Fibroblast of skin of left biceps (primary cell): ENCODE results near the gene VPS41.
"Not testable (repeated sequence)": the region's sequence is repeated elsewhere in the genome, so short reads cannot be mapped to it uniquely, and the experiment has no call there.

Experiments used
- DNase-seq, 2 experiments: peaks; one replicate each; pipeline ENCODE4 v3.0.0-alpha.2; 2013; ENCODE audit warnings: low read depth in 2 of 2

The VPS41 gene

GRCh38 chr7:38908759-38909335 is at the start of gene VPS41:
Gene VPS41 (minus strand): TSS chr7:38909191. CDS start chr7:38909174, 17 bp downstream.
- DNase-seq: peak in 1 of 2 experiments; percentile 24

- no peak for DNase-seq
Observed at GRCh38 chr7:38955892-38956291, 46.9 kb upstream of the VPS41 start.

GRCh38 chr7:38953971-38954370 is 45.0 kb upstream of the VPS41 start:
- no peak for DNase-seq

- no peak for DNase-seq
Observed at GRCh38 chr7:38953227-38953626, 44.2 kb upstream of the VPS41 start.

- DNase-seq: no peak
Observed at GRCh38 chr7:38951213-38951612, 42.2 kb upstream of the VPS41 start.

- DNase-seq: no peak
Observed at GRCh38 chr7:38950309-38950708, 41.3 kb upstream of the VPS41 start.

- not testable (repeated sequence) for DNase-seq
Observed at GRCh38 chr7:38947541-38947940, 38.5 kb upstream of the VPS41 start.

GRCh38 chr7:38942431-38943051 is 33.5 kb upstream of the VPS41 start:
- no peak for DNase-seq

GRCh38 chr7:38940774-38941173 is 31.8 kb upstream of the VPS41 start:
- no peak for DNase-seq

- DNase-seq: no peak
Observed at GRCh38 chr7:38938589-38938988, 29.6 kb upstream of the VPS41 start.

- DNase-seq: no peak
Observed at GRCh38 chr7:38938001-38938485, 29.1 kb upstream of the VPS41 start.

- DNase-seq: no peak
Observed at GRCh38 chr7:38936641-38937040, 27.6 kb upstream of the VPS41 start.

GRCh38 chr7:38934536-38934935 is 25.5 kb upstream of the VPS41 start:
- DNase-seq: no peak

- DNase-seq: no peak
Observed at GRCh38 chr7:38934051-38934450, 25.1 kb upstream of the VPS41 start.

- peak in 1 of 2 experiments; percentile 3 for DNase-seq
Observed at GRCh38 chr7:38932509-38933168, 23.6 kb upstream of the VPS41 start.

- peak in 1 of 2 experiments; percentile 3 for DNase-seq
Observed at GRCh38 chr7:38929460-38930171, 20.6 kb upstream of the VPS41 start.

GRCh38 chr7:38928506-38928905 is 19.5 kb upstream of the VPS41 start:
- no peak for DNase-seq

- no peak for DNase-seq
Observed at GRCh38 chr7:38927751-38928150, 18.8 kb upstream of the VPS41 start.

- no peak for DNase-seq
Observed at GRCh38 chr7:38920731-38921130, 11.7 kb upstream of the VPS41 start.

GRCh38 chr7:38916396-38916795 is 7.4 kb upstream of the VPS41 start:
- DNase-seq: no peak

- no peak for DNase-seq
Observed at GRCh38 chr7:38909870-38910269, 879 bp upstream of the VPS41 start.

- no peak for DNase-seq
Observed at GRCh38 chr7:38907766-38908165, 1.2 kb downstream of the VPS41 start.
